ENCODE measurements around the gene AHR.

The AHR gene

GRCh38 chr7:17274551-17275245, 23.8 kb upstream of the AHR start:
- Histone ChIP-seq H3K27me3 (ENCODE audit: insufficient read depth, low read length) (no peaks in the 10 kb centered on the region), H3F3A (ENCODE audit: insufficient read depth, low read length) (no peaks in the 10 kb centered on the region), H2AFZ (ENCODE audit: low read length) (no peak overlapping the region), H3K9ac (ENCODE audit: low read length) (no peak overlapping the region), H3K27ac (ENCODE audit: low read depth, low read length, poor library complexity, severe bottlenecking) (no peak overlapping the region), H3K4me1 (ENCODE audit: insufficient read depth, low read length, severe bottlenecking) (no peaks in the 10 kb centered on the region), H3K4me2 (ENCODE audit: low read length) (no peak overlapping the region), H4K20me1 (ENCODE audit: insufficient read depth, low read length) (no peaks in the 10 kb centered on the region), H3K9me3 (ENCODE audit: low read length) (peaks cover 9% of the 10 kb centered on the region), H3K36me3 (ENCODE audit: insufficient read depth, low read length) (no peaks in the 10 kb centered on the region), H3K9me2 (ENCODE audit: low read depth, low read length) (no peaks in the 10 kb centered on the region), H3K4me3 (ENCODE audit: low read depth, low read length, poor library complexity, severe bottlenecking) (no peak overlapping the region), H3K79me2 (ENCODE audit: insufficient read depth, low read length) (no peaks in the 10 kb centered on the region)
- TF ChIP-seq EZH2 (IDR thresholded peaks at IDR 0.05; ENCODE audit: borderline replicate concordance, low read length) (no peak), CTCF (IDR thresholded peaks at IDR 0.05; ENCODE audit: low read length) (no peak)

GRCh38 chr7:17275749-17276671, 22.4 kb upstream of the AHR start:
- Histone ChIP-seq H3K9ac (ENCODE audit: low read length) (no peak overlapping the region), H2AFZ (ENCODE audit: low read length) (no peak overlapping the region), H3K4me3 (ENCODE audit: low read depth, low read length, poor library complexity, severe bottlenecking) (no peak overlapping the region), H4K20me1 (ENCODE audit: insufficient read depth, low read length) (no peaks in the 10 kb centered on the region), H3K79me2 (ENCODE audit: insufficient read depth, low read length) (no peaks in the 10 kb centered on the region), H3K4me1 (ENCODE audit: insufficient read depth, low read length, severe bottlenecking) (no peaks in the 10 kb centered on the region), H3K27me3 (ENCODE audit: insufficient read depth, low read length) (no peaks in the 10 kb centered on the region), H3K27ac (ENCODE audit: low read depth, low read length, poor library complexity, severe bottlenecking) (no peak overlapping the region), H3K9me2 (ENCODE audit: low read depth, low read length) (no peaks in the 10 kb centered on the region), H3F3A (ENCODE audit: insufficient read depth, low read length) (no peaks in the 10 kb centered on the region), H3K9me3 (ENCODE audit: low read length) (no peaks in the 10 kb centered on the region), H3K36me3 (ENCODE audit: insufficient read depth, low read length) (no peaks in the 10 kb centered on the region), H3K4me2 (ENCODE audit: low read length) (no peak overlapping the region)
- TF ChIP-seq EZH2 (IDR thresholded peaks at IDR 0.05; ENCODE audit: borderline replicate concordance, low read length) (no peak), CTCF (IDR thresholded peaks at IDR 0.05; ENCODE audit: low read length) (no peak)

GRCh38 chr7:17279061-17279460, 19.4 kb upstream of the AHR start:
- Histone ChIP-seq H2AFZ (ENCODE audit: low read length) (no peak overlapping the region), H3K9me2 (ENCODE audit: low read depth, low read length) (no peaks in the 10 kb centered on the region), H3K9ac (ENCODE audit: low read length) (no peak overlapping the region), H3K79me2 (ENCODE audit: insufficient read depth, low read length) (no peaks in the 10 kb centered on the region), H3K4me1 (ENCODE audit: insufficient read depth, low read length, severe bottlenecking) (no peaks in the 10 kb centered on the region), H3K9me3 (ENCODE audit: low read length) (no peaks in the 10 kb centered on the region), H3F3A (ENCODE audit: insufficient read depth, low read length) (no peaks in the 10 kb centered on the region), H3K27ac (ENCODE audit: low read depth, low read length, poor library complexity, severe bottlenecking) (no peak overlapping the region), H3K4me3 (ENCODE audit: low read depth, low read length, poor library complexity, severe bottlenecking) (no peak overlapping the region), H4K20me1 (ENCODE audit: insufficient read depth, low read length) (no peaks in the 10 kb centered on the region), H3K36me3 (ENCODE audit: insufficient read depth, low read length) (no peaks in the 10 kb centered on the region), H3K4me2 (ENCODE audit: low read length) (no peak overlapping the region), H3K27me3 (ENCODE audit: insufficient read depth, low read length) (no peaks in the 10 kb centered on the region)
- TF ChIP-seq EZH2 (IDR thresholded peaks at IDR 0.05; ENCODE audit: borderline replicate concordance, low read length) (no peak), CTCF (IDR thresholded peaks at IDR 0.05; ENCODE audit: low read length) (no peak)

Data from OCI-LY1 (cell line).